Retinal pigment epithelial cell (primary cell): ENCODE results near the gene AMBRA1.

Experiments
- DNase-seq: peaks from one replicate; pipeline ENCODE4 v3.0.0-alpha.2; 2010; ENCODE audit warnings: low read depth
- H3K4me3 ChIP-seq: 2 replicates; pipeline ENCODE4 v1.5.1; 2011; ENCODE audit warnings: mild to moderate bottlenecking, low read length, control low read depth, moderate library complexity
- TF ChIP-seq, protein P1 (sequence below): conservative IDR thresholded peaks from 2 replicates; pipeline ENCODE4 v1.5.1; 2011; ENCODE audit warnings: low read depth, low read length, control low read depth, inconsistent platforms

Gene AMBRA1

GRCh38 chr11:46367244-46367915, 226.4 kb downstream of the AMBRA1 start:
- TF ChIP-seq, protein P1, sequence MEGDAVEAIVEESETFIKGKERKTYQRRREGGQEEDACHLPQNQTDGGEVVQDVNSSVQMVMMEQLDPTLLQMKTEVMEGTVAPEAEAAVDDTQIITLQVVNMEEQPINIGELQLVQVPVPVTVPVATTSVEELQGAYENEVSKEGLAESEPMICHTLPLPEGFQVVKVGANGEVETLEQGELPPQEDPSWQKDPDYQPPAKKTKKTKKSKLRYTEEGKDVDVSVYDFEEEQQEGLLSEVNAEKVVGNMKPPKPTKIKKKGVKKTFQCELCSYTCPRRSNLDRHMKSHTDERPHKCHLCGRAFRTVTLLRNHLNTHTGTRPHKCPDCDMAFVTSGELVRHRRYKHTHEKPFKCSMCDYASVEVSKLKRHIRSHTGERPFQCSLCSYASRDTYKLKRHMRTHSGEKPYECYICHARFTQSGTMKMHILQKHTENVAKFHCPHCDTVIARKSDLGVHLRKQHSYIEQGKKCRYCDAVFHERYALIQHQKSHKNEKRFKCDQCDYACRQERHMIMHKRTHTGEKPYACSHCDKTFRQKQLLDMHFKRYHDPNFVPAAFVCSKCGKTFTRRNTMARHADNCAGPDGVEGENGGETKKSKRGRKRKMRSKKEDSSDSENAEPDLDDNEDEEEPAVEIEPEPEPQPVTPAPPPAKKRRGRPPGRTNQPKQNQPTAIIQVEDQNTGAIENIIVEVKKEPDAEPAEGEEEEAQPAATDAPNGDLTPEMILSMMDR, result peak; percentile 81
- no peak for DNase-seq
- H3K4me3 ChIP-seq, result no peak overlapping the region

- no peak for DNase-seq
- H3K4me3 ChIP-seq, result no peak overlapping the region
- TF ChIP-seq, protein P1, result no peak
Measured at GRCh38 chr11:46366661-46367161, 227.1 kb downstream of the AMBRA1 start.

DNA sequence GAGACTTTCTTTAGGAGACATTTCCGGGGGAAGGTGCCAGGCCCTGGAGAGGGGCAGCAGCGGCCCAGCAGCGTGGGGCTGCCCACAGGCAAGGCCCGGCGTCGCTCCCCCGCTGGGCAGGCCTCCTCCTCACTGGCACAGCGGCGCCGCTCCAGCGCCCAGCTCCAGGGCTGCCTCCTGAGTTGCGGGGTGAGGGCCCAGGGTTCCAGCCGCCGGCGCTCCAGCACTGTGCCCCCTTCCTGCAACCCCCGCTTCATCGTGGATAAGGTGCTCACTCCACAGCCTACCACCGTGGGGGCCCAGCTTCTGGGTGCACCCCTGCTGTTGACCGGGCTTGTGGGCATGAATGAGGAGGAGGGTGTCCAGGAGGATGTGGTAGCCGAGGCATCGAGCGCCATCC, 227.6 kb downstream of the AMBRA1 start:
- H3K4me3 ChIP-seq, result no peak overlapping the region
- TF ChIP-seq, protein P1, result no peak
- no peak for DNase-seq

DNA sequence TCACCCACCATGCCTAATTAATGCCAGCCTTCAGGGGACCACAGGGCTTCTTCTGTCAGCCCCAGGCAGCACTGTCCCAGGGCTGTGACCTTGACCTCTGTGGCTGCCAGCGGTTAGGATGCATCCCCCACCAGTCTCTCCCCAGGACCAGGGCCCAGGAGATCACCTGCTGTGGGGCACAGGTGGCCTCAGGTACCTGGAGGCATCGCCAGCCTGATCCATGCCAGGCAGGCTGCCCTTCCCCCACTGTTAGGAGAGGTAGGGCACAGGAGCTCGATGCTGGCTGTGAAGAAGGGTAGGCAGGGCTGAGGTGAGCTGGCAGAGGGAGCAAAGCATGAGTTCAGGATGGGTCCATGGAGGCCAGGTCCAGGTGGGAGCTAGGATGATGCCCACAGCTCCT, 229.0 kb downstream of the AMBRA1 start:
- TF ChIP-seq, protein P1, result no peak
- DNase-seq, result no peak
- no peak overlapping the region for H3K4me3 ChIP-seq

- no peak for DNase-seq
- no peak overlapping the region for H3K4me3 ChIP-seq
- TF ChIP-seq, protein P1, result no peak
Measured at GRCh38 chr11:46364056-46364455, 229.8 kb downstream of the AMBRA1 start.

DNA sequence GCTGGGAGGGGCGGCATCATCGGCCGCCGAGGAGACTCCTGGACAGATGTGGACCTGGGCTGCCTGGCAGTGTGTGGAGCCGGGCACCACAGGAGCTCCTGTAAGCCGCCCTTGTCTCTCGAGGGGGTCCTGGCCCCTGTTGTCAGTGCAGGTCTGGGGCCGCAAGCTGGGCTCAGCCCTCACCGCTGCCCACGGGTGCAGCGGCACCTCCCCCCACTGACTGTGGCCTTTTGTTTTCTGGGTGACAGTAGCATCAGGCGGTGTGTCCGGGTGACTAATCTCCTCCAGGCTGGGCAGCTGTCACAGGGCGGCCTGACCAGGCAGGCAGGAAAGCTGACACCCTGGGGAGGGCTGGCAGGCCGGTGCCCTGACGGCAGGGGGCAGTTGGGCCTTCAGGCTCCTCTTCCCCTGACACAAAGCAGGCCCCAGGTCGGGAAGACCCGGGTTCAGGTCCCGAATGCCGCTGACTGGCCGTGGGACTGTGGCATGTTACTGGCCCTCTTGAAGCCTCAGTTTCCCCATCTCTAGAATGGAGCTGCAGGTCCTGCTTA, 230.3 kb downstream of the AMBRA1 start:
- no peak overlapping the region for H3K4me3 ChIP-seq
- TF ChIP-seq, protein P1, result peak; percentile 38

DNA sequence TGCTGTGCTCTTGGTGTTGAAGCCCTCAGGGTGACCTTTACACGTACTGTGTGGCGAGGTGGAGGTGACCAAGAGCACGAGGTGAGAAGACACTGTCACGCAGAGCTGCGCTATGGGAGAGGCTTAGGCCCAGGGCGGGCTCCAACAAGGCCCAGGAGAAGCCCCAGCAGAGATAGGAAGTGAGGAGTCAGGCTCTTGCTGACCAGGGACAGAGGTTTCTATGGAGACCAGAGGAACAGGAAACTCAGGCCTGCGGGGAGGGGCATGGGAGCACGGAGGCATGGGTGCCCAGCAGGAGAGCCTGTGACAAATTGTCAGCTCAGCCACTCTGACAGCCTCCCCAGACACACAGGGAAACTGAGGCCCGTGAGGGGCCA, 230.8 kb downstream of the AMBRA1 start:
- TF ChIP-seq, protein P1, result no peak
- no peak overlapping the region for H3K4me3 ChIP-seq
- no peak for DNase-seq

More for the DNA sequence above, 230.3 kb downstream of the AMBRA1 start:
- DNase-seq, result no peak
